ENCODE results near the gene ILK.

The ILK gene

GRCh38 chr11:6657346-6657745 lies 53.8 kb downstream of the ILK start:
- Histone ChIP-seq H3K27ac (ENCODE audit: insufficient read depth, low read depth, low read length, poor library complexity, severe bottlenecking) (no peak overlapping the region), H3K36me3 (ENCODE audit: control insufficient read depth, insufficient read depth, low read length) (no peaks in the 10 kb centered on the region), H3K4me1 (ENCODE audit: control insufficient read depth, insufficient read depth, low read length) (peaks cover 13% of the 10 kb centered on the region), H3K4me3 (ENCODE audit: insufficient read depth, low read depth, low read length) (no peak overlapping the region), H3K9me3 (ENCODE audit: control insufficient read depth, low read length) (no peaks in the 10 kb centered on the region), H3K27me3 (ENCODE audit: control insufficient read depth, insufficient read depth, low read length, poor library complexity, severe bottlenecking) (peaks cover 37% of the 10 kb centered on the region)
- 71 to 100% methylated on average over 1 of the region's 1 CpG for WGBS, 2 experiments

- Histone ChIP-seq H3K4me3 (ENCODE audit: insufficient read depth, low read depth, low read length) (no peak overlapping the region), H3K9me3 (ENCODE audit: control insufficient read depth, low read length) (no peaks in the 10 kb centered on the region), H3K36me3 (ENCODE audit: control insufficient read depth, insufficient read depth, low read length) (no peaks in the 10 kb centered on the region), H3K27me3 (ENCODE audit: control insufficient read depth, insufficient read depth, low read length, poor library complexity, severe bottlenecking) (peaks cover 34% of the 10 kb centered on the region), H3K27ac (ENCODE audit: insufficient read depth, low read depth, low read length, poor library complexity, severe bottlenecking) (no peak overlapping the region), H3K4me1 (ENCODE audit: control insufficient read depth, insufficient read depth, low read length) (peaks cover 13% of the 10 kb centered on the region)
Measured at GRCh38 chr11:6658647-6659046, 55.1 kb downstream of the ILK start.

Data from ectodermal cell (in vitro differentiated cells).